Neutrophil (primary cell): ENCODE measurements around the gene LRRTM4.

ENCODE experiments used
- H3K27ac ChIP-seq: fragments of 200-600 bp; sonication (generic); 2 replicates; pipeline ENCODE4 v1.5.1; 2016; ENCODE audit warnings: mild to moderate bottlenecking, moderate library complexity
- H3K27me3 ChIP-seq: fragments of 200-600 bp; sonication (generic); 2 replicates; pipeline ENCODE4 v1.6.0; 2016; ENCODE audit warnings: mild to moderate bottlenecking
- H3K36me3 ChIP-seq: fragments of 200-600 bp; sonication (generic); 2 replicates; pipeline ENCODE4 v1.5.1; 2017
- H3K4me1 ChIP-seq, 2 experiments: fragments of 200-600 bp in 1 of 2; sonication (generic) in 1 of 2; 1 replicate in 1 of 2; 2 replicates in 1 of 2; pipeline versions ENCODE4 v1.5.1 to v1.6.1; 2013 to 2016; ENCODE audit warnings: low read depth in 1 of 2, low read length in 1 of 2, mild to moderate bottlenecking in 1 of 2, moderate library complexity in 1 of 2; ENCODE audit not compliant: control insufficient read depth in 1 of 2, insufficient read depth in 1 of 2
- H3K4me3 ChIP-seq, 2 experiments: fragments of 200-600 bp in 1 of 2; sonication (generic) in 1 of 2; 1 replicate in 1 of 2; 2 replicates in 1 of 2; pipeline ENCODE4 v1.5.1; 2013 to 2016; ENCODE audit warnings: low read depth in 1 of 2, low read length in 1 of 2, mild to moderate bottlenecking in 1 of 2, moderate library complexity in 1 of 2
- H3K9me3 ChIP-seq: fragments of 200-600 bp; sonication (generic); 2 replicates; pipeline ENCODE4 v1.5.1; 2016
- TF ChIP-seq, protein P1 (sequence below): fragments of 200-600 bp; sonication (generic); IDR thresholded peaks from 2 replicates; pipeline ENCODE4 v1.5.1; 2016; ENCODE audit warnings: antibody characterized with exemption

Gene LRRTM4

DNA sequence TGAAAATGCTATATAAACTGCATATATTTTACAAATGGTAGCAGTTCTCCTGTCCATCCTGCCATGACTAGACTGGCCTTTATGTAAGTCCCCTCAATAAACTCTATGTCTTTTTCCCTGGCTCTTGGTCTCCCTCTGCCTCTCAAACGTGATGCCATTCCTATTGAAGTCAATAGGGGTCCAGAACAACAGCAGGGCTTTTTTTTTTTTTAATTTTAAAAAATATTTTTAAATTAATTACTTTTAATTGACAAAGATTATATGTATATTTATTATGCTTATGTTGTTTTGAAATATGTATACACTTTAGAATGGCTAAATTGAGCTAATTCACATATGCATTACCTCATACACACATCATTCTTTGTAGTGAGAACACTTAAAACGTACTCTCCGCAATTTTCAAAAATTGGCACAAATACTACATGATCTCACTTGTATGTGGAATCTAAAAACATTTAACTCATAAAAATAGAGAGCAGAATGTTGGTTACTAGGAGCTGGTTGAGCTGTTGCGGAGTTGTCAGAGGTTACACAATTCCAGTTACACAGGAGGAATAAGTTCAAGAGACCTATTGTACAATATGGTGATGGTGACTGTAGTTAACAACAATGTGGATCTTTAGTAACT, 123.1 kb downstream of the LRRTM4 start:
- TF ChIP-seq, protein P1, sequence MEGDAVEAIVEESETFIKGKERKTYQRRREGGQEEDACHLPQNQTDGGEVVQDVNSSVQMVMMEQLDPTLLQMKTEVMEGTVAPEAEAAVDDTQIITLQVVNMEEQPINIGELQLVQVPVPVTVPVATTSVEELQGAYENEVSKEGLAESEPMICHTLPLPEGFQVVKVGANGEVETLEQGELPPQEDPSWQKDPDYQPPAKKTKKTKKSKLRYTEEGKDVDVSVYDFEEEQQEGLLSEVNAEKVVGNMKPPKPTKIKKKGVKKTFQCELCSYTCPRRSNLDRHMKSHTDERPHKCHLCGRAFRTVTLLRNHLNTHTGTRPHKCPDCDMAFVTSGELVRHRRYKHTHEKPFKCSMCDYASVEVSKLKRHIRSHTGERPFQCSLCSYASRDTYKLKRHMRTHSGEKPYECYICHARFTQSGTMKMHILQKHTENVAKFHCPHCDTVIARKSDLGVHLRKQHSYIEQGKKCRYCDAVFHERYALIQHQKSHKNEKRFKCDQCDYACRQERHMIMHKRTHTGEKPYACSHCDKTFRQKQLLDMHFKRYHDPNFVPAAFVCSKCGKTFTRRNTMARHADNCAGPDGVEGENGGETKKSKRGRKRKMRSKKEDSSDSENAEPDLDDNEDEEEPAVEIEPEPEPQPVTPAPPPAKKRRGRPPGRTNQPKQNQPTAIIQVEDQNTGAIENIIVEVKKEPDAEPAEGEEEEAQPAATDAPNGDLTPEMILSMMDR, result no peak
- no peaks in the 10 kb centered on the region for H3K36me3 ChIP-seq
- no peaks in the 10 kb centered on the region for H3K27me3 ChIP-seq
- H3K4me1 ChIP-seq, result no peaks in the 10 kb centered on the region
- H3K9me3 ChIP-seq, result no peaks in the 10 kb centered on the region
- no peak overlapping the region for H3K27ac ChIP-seq
- no peak overlapping the region for H3K4me3 ChIP-seq

DNA sequence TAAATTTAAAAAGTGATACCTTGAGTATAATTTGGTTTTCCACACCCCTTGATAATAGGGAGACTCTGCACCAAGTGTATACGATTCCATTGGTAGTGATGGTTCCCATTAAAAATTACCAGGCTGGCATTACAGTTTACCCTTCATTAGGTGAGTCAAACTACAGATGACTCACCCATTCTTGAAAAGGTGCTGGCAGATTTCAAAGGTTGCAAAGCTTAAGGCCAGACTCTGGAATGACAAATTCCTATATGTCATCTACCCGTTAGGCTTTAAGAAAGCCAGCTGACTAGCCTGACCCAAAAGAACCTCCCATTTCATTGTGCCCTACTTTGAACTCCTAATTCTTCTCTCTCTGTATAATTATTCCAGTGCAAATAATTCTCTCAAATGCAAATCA, 124.4 kb downstream of the LRRTM4 start:
- Histone ChIP-seq H3K4me1 (no peaks in the 10 kb centered on the region), H3K27me3 (no peaks in the 10 kb centered on the region), H3K9me3 (no peaks in the 10 kb centered on the region), H3K4me3 (no peak overlapping the region), H3K27ac (no peak overlapping the region), H3K36me3 (no peaks in the 10 kb centered on the region)
- TF ChIP-seq, protein P1, result no peak

DNA sequence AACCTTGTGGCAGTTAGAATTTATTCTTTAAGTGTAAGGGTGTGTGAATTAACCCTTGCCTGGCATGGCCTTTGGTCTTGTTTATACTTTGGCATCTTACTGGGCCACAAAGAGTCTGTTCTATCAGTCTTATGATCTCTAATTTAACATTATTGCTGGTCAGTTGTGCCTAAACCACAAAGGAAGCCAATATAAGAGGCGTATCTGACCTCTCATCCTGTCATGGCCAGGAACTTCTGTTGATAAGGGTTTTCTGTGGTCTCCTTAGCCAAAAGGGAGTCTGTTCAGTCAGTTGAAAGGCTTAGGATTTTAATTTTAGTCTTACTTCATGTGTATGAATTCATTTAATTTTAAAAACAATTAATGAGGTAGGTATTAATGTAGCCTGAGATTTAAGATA, 127.2 kb downstream of the LRRTM4 start:
- TF ChIP-seq, protein P1, result no peak
- Histone ChIP-seq H3K4me1 (no peaks in the 10 kb centered on the region), H3K4me3 (no peak overlapping the region), H3K27ac (no peak overlapping the region), H3K27me3 (no peaks in the 10 kb centered on the region), H3K36me3 (no peaks in the 10 kb centered on the region), H3K9me3 (no peaks in the 10 kb centered on the region)

DNA sequence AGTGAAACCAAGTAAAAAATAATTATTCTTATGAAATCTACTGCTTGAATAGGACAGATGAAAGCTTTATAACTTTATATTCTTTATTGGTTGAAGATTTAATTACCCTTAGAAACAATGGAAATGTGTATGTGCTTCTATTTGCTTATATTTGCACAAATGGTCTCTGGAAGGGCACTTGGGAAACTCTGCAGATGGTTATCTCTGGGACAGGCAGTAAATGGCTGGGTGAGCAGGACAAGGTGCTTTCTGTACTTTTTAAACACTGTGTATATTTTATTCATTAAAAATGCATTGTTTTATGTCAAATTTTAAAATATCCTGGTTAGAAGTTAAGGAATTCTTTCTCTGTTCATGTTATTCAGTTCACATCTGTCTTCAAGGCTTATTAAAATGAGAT, 131.1 kb downstream of the LRRTM4 start:
- Histone ChIP-seq H3K36me3 (no peaks in the 10 kb centered on the region), H3K27me3 (no peaks in the 10 kb centered on the region), H3K4me3 (no peak overlapping the region), H3K9me3 (no peaks in the 10 kb centered on the region), H3K4me1 (no peaks in the 10 kb centered on the region), H3K27ac (no peak overlapping the region)
- TF ChIP-seq, protein P1, result no peak

DNA sequence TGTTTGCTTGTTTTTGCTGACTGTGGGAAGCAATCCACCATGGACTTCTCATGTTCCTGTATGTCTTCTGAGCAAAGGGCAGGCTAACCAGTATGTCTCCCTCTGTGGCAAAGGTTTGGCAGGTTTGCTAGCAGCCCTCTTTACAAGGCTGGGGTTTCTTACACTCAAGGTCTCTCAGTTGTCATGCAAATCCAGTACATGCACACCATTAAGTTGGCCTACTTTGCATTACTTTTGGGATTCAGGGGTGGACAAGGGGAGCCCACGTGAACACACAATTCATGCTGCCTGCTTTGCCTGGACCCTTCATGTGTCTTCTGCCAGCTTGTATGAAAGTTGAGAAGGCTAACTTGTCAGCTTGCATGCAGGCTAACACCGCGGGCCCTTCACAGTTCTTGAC, 134.9 kb downstream of the LRRTM4 start:
- H3K4me1 ChIP-seq, result no peaks in the 10 kb centered on the region
- no peak overlapping the region for H3K27ac ChIP-seq
- no peaks in the 10 kb centered on the region for H3K9me3 ChIP-seq
- no peak overlapping the region for H3K4me3 ChIP-seq
- no peaks in the 10 kb centered on the region for H3K27me3 ChIP-seq
- TF ChIP-seq, protein P1, result no peak
- H3K36me3 ChIP-seq, result no peaks in the 10 kb centered on the region

DNA sequence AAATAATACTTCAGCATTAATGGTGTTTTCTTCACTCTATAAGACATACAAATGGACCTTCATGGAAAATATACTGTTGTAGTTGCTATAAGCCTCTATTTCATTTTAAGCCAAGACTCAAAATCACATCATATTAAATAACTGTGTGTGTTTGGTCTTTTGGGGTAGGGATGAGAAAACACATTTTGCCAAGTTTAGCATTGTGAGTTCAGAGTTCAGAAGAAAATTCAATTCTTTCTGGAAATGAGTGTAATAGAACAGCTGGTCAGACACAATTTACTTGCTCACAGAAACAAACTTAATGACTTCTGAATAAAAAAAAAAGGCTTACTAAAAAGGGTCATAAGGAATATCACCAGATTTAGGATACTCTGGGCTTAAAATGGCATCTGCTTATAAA, 149.5 kb downstream of the LRRTM4 start:
- no peaks in the 10 kb centered on the region for H3K9me3 ChIP-seq
- no peaks in the 10 kb centered on the region for H3K27me3 ChIP-seq
- H3K4me1 ChIP-seq, result no peaks in the 10 kb centered on the region
- no peak overlapping the region for H3K27ac ChIP-seq
- TF ChIP-seq, protein P1, result no peak
- H3K36me3 ChIP-seq, result no peaks in the 10 kb centered on the region
- H3K4me3 ChIP-seq, result no peak overlapping the region
